NCI-H2227 (cell line): Measurements from ENCODE around the gene TBX18.

Experiments
- DNase-seq: peaks from one replicate; lab custom pipeline; 2025; ENCODE audit not compliant: unreplicated experiment; lab: John Stamatoyannopoulos, UW

TBX18 gene

DNA sequence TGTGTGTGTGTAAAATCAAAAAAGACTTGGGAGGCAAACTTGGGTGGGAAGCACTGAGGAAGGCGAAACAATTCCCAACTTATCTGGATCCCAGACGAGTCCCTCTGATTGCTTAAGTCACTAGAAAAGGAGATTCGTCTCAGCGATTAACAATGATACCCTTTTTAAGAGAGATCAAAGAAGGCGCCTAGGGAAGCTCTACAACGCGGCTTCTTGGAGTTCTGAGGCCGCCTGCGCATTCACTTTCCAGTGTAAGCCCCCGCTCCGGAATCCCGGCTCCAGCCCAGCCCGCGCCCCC is 8.7 kb upstream of the TBX18 start:
- peak; percentile 59 for DNase-seq

DNA sequence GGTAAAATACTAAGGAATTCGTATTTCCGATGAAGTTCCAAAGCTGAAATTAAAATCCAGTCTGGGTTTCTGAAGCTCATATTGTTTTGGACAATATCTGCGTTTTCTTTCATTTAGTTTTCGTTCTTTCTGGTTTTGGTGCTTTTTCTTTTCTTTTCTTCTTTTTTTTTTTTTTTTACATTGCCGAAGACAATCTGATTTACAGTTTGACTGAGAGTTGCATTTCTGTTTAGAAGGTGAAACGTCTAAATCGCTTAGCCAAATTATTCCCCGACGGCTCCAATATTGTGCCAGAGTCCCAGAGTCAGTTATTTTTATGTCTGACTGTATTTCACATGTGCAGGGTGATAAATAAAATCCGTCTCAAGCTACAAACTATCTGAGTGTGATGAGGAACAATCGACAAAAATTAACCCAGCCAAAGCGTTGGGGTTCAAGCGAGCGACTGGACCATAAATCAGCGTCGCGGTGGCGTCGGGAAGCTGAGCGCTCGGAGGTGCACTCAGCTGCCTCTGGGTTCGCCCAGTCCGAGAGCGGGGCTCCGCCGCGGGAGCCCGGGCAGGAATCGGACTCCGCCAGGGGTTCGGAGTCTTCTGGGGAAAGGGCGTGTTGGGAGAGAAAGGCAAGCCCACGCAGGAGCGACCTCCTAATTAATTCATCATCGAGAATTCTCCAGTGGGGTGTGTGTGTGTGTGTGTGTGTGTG is 8.2 kb upstream of the TBX18 start:
- DNase-seq: peak; percentile 33

DNA sequence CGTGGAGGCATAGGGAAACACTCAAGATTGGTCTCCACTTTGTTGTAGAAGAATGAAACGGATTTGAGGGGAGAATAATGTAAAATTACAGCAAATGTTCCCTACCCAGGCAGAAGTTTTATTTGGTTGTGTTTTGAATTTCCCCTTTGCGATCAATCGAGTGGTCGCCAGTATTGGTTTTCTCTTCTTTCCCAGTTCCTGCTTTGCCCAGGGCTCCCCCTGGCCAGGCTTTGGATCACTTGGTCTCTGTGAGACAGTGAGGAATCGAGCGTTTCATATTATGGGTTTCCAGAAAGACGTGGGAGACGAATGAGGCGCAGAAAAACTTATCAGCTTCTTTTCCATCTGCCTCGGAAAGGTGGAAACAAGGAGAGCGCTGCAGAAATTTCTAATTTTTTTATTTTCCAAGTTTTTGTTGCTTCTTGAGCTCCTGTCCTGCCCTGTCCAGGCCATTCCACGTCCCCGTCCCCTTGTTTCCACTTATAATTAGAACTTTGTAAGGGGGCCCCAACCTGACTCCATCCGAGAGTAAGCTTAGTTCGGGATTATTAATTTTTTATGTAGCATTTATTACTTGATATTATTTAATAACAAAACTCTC is 7.5 kb upstream of the TBX18 start:
- no peak for DNase-seq

DNA sequence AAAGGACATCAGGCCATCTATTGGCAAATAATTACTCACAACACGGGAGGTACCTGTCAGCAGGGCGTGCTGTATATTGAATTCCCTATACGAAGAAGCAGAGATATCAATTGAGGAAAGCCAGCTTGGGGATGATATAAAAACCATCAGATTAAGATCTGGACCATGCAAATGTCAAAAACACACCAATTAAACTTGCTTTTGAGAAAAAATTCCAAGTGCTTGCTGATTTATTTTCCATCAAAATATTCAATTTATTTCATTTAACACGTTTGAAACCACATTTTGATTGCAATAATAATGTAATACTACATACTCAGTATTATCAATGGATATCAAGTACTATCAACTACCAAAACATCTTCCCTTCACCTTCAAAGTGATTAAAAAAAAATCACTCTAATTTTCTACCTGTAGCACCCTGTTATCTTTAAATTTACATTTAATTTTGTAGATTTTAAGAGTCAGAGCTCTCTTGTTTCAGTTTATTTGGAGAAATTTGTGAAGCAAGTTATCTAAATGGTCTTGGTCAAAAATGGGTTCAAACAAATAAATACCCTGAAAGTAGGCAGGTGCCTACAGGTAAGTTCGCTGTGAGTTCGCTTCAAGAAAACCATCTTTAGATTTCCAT is 6.8 kb upstream of the TBX18 start:
- DNase-seq: no peak

DNA sequence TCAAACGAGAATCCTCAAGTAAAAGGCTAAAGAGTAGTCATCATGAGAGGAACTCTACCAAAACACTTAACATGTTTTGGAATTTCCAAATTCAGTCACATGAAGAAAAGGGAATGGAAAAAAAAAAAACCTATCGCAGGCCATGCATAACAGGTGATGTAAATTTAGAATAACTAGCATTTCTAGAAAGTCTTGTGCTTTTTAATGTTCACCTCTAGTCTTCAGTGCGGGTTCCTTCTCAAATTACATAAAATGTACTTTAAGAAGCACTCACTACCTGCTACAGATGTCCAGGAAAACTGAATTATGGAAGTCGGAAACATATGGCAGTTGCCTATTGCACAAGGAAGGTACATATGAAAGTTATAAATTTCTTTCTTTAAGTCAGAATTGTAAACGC is 6.1 kb upstream of the TBX18 start:
- DNase-seq: no peak

DNA sequence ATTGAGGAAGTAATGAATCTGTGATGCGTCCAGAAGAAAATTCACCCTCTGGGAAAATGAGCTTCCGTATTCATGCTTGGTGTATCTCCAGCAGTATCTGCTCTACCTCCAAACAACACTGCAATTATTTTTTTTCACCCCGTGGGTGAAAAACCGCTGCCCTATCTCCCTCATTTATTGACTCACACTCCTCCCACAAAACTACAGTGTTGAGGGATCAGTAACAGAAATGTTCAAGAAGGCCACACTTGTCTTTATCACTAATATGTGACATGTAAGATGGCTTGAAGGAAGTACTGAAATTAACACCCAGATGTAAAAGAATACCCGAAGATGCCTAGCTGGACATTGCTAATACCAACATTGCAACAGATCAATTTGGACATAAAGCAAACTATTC is 4.9 kb upstream of the TBX18 start:
- peak; percentile 21 for DNase-seq

DNA sequence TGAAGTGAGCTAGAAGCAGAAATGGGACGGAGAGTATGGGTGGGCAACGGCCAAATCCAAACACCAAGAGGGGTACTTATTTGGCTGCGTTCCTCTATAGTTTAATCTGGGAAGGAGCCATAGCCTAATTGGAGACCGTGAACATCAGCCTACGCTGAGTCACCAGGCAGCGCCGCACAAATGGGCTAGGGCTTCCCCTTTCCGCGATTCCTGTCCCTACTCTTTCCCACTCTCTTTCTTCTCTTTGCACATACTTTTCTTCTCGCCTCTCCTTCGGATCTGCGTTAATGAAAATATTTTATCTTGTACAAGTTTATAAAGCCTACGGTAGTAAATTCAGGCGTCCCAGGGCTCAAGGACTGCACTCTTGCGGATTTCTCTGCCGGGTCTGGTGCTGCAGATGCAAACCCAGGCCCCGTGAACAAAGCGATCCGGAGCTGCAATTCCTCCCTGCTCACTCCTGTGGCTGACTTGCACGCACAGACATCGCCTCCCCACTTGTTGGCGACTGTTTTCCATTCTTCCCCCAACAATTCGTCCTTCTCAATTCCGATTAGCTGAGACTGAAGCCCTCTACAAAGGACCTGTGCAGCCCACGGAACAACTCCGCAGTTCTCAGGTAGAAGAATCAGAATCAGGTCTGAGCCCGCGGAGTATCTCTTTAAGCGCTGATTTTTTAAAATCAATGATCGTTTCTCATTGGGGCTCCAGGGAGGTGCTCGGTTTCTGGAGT is 4.2 kb upstream of the TBX18 start:
- DNase-seq: peak; percentile 56

DNA sequence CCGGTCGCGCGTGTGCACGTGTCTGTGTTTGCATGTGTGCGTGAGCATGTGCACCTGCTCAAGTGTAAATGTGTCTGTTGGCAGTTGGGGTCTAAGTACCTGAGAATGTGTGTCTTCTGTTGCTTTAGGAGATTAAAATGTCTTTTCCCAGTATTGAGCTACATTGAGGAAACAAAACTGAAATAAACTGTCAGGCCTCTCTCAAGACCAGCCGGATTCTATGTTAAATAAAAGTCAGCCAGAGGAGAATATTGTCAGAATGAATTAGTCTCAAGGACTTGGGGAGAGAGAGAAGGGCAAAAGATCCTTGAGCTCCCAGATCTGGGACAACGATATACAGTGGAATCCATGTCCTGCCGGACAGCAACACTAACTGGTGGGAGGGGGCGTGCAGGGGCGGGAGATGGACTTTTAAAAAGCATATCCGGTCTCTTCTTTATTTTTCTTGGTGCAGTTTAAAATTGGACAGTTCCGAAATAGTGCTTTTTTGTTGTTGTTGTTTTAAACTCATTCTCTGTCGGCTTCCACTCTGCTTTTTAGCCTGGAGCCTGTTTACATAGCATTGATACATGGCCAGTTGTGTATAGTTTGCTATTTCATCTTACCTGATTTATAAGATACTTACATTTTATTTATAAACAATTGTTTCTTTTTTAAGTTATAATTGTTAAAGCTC is 3.3 kb upstream of the TBX18 start:
- DNase-seq: no peak

DNA sequence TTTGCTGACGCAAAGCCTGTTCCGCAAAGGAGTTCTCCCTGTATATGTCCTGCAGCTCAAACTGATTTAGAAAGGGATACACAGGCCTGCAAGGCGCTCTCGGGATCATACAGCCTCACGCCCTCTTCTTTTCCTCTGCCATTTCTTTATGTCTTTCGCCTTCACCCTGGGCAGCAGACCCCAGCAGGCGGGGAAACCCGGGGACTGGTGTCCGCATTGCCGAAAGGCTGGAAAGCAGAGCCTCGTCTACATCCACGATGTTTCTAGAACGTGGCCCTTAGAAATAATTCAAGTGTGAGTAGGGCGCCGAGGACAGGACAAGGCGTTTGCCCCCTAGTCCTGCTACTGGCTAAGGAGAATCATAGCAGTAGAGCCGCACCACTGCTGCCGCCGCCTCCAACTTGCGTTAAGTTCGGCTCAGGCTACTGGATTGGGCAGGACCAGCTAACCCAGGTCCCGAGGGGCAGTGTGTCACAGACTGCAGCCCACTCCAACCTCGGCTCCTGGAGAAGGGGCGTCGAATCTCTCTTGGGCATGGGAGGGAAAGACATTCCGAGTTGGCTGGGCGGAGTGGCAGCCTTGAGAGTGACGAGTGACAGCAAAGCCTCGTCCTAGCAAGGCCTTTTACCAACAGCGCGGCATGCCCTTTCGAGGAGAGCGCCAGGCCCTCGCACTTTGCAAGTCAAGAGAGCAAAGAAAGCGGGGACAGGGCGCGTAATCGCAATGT is 2.6 kb upstream of the TBX18 start:
- no peak for DNase-seq

DNA sequence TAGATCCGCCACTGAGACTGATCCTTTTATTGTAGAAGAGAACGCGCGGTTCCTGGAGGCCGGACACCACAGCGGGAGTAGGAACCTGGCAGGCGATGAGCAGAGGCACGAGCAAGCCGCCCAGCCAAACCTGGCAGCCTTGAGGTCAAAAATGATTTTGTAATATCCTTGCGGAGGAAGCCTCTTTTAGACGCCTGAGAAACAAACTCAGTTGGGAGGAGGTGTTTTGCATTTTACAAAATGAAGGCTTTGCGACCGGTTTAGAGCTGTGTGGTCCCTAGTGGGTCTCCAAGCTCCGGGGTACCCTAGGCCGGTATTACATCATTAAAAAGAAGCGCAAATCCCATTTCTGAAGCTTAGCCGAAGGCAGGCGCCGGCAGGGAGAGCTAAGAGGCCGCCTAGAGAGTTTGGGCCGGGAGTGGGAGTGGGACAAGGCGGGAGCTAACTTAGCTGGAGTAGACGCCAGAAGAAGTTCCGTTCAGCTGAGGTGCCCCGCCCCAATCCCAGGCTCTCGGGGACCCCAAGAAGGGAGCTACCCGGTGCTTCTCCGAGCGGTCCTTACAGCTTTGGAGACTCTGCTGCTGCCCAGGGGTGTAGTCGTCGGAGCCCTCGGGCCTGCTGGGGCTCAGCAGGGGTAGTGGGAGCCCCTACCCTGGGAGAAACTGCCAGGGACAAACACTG is 1.9 kb upstream of the TBX18 start:
- DNase-seq: no peak

DNA sequence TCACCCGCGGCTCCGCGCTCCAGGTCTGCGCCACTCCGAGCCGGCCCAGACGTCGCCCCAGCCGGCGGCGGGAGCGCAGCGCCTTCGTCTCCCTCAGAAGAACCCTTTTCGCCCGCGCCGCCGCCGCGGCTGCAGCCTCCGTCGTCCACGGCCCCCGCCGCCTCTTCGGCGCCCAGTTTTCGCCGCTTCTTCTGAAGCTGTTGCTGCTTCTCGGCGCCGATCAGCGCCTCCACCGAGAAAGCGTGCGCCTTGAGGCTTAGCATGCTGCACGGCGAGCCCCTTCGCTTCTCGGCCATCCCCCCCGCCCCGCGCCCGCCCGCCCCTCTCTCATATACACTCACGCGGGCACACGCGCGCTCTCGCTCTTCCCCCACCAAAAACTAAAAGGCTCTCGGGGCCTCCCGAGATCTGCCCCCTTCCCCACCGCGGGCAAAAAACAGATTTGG is 489 bp downstream of the TBX18 start:
- peak; percentile 69 for DNase-seq

DNA sequence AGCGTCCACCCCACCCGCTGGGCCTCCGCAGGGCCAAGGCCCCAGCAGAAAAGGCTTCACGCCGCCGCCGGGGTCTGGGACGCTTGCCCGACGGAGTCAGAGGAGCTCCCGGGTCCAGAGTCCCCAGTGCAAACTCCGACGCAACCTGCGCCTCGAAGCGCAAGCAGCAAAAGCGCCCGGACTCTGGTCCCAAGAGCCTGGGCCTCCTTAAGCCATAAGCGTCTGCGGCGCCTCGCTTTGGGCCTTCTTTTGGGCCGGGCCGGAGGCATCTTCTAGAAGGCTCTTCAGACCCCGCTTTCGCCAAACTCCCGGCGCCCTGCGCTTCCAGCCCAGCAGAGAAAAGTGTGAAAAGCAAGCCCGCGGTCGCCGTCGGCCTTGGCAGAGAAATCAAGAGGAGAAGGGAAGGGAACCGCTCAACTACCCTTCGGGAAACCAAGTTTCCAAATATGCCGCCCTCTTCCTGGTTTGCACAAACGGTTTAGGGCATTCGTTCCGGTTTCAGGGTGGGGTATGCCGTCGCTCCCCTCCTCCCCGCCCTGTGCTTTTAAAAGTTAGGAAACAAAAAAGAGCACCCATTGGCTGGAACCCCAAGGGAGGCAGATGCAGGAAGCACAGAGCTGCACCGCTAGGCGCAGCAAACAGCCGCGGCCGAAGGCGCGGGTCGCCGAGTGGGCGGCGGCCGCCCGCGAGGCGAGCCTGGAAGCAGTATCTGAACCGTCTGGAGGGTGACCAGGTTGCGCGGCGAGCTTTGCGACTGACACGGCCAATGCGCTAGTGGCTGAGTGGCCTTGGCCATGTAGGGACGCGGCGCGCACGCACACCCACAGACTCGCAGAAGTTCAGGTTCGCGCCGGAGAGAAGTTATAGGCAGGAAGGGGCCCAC is 1.2 kb downstream of the TBX18 start:
- DNase-seq: peak; percentile 46

DNA sequence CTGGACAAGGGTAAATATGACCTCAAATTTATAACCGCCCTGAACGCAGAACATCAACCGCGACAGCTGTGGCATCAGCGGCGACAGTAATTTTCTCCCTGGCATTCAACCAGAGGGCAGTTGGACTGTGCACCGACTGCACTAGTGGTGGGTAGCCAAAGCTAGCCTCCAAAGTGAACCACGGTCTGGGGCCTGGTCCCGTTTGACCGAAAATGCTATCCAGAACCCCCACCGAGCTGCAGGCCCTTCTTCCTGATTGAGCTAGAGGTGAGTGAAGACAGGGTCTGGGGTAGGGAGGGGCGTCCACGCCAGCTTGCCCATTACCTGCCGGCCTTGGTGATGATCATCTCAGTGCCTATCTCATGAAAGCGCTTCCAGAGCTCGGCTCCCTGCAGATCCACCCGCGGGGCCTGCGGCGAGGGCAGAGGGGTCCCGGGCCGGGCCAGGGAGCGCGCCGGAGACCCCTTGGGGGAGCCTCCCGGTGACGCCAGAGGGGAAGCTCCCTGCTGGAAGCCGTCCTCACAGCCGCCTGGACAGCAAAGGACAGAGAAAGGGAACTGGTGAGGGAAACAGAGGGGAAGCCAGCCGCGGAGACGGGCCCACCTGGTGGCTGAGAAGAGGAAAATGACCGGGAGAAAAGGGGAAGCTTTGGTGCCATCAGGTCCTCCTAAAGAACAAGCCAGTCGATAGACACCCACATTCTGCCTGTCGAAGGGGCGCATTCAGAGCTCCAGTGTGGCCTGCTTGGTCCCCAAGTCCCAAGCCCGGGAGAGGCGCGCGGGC is 2.0 kb downstream of the TBX18 start:
- peak; percentile 46 for DNase-seq

DNA sequence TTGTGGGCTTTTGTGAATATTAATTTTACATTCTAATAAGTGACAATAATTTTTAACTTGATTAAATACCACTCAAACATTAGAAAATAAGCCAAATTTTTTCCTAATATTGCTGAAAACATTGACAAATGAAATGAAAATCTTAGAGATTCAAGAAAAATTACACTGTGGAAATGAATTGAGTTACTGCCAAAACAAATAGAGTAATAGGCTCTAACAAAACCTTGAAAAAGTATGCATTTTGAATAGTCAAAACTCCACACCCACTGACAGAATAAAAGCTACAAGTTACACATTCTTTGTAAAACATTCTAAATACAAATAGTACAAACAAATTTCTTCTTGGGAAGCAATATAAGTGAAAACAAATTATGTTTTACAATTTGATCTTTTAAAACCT is 5.9 kb downstream of the TBX18 start:
- no peak for DNase-seq

DNA sequence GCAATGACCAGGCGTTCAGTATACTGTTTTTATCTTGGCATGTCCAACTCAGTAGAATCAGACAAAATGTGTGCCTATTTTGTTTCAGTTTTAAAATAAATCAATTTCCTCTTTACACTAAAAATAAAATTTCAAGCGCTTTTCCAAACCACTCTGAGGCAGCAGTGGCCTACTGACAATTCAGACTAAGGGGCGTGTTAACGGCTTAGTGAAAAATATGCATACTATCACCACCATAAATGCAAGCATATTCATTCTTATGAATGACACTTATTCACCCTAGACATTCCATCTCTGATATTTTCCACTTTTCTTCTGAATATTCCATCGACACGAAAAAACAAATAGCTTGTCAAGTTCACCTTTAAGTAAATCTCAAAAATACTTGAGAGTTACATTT is 7.5 kb downstream of the TBX18 start:
- DNase-seq: no peak

DNA sequence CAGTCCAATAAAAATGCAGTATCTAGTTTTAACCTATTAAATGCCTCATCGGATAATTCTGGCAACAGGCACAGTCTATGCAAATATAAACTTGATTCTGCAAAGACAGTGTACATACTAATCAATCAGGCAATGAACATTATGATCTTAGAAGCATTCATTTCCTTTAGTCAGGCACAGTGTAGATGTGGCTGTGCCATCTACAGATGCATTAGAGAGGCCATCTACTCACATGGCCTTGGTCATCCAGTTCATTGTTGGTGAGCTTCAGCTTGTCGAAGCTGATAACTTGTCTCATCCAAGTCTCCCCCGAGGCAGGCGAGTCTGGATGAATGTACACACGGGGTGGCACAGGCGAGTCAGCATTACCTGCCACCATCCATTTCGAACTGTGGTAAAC is 7.9 kb downstream of the TBX18 start:
- no peak for DNase-seq

DNA sequence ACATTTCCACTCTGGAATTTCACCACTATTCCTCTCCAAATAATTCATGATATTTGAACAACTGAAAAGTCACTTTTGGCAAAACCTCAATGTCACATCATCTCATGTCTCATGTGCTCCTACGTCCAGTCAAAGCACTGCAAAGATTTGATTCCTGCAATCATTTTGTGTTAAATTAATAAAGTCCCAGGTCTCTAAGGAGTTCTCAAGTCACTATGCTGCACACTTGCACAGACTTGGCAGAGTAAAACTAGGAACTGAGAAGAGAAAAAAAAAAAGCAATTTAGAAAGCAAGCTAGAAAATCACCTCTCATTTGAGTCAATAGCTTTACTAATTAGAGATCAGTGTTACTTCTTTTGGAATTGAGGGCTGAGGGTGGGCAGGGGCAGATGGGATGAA is 11.2 kb downstream of the TBX18 start:
- DNase-seq: no peak

DNA sequence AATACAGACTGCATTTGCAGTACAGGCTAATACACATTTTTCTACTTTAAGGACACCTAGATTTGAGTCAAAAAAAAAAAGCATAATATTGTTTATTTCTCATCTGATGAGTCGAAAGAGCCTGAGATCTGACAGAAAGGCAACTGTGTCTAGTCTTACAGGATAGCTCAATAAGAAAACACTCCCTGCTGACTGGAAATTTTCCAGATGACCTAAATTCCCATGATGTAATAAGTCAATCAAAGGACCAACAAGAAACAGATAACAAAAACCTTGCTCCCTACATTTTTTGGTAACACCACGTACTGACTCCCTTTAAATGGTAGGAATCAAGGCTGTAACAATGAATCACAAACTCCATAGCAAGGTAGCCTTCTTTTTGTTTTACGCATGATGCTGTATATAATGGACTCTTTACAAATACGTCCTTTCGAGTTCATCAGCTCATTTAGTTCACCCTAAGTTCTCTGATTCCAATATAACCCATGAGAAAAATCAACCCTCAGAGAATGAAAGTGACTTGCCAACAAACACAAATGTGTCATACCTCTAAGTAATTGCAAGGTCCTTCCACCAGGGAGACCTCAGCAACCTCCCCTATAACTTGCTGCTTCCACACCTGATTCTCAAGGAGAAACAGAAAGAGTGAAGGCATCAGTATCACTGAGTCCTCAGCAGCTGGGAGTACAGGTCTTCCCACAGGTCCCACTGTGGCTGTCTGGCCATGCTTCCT is 12.1 kb downstream of the TBX18 start:
- no peak for DNase-seq
